Stimulated activated effector memory CD8-positive, alpha-beta T cell treated with anti-CD3 and anti-CD28 coated beads, Interleukin-12 subunit alpha, Interleukin-12 subunit beta, amount 100 ng/mL, for 72 hours (primary cell): ENCODE measurements around the gene LZTR1.

ENCODE experiments used
- ATAC-seq: fragments of 150-1000 bp; cut with Tn5 transposase; 2 replicates; pipeline ENCODE4 v1.10.0; 2021
- DNase-seq, 2 donors: peaks; one replicate each; pipeline ENCODE4 v3.0.0; 2021 to 2022; ENCODE audit warnings: low spot score in 2 of 2
- H3K27ac Mint-ChIP-seq: one replicate; pipeline ENCODE4 v1.8.0; 2022; ENCODE audit warnings: mild to moderate bottlenecking, mixed read lengths
- H3K36me3 Mint-ChIP-seq: one replicate; pipeline ENCODE4 v1.8.0; 2022; ENCODE audit warnings: mild to moderate bottlenecking, mixed read lengths
- H3K4me1 Mint-ChIP-seq: one replicate; pipeline ENCODE4 v1.8.0; 2022; ENCODE audit warnings: mixed read lengths
- H3K4me3 Mint-ChIP-seq: one replicate; pipeline ENCODE4 v1.8.0; 2022; ENCODE audit warnings: mild to moderate bottlenecking, mixed read lengths
- H3K9me3 Mint-ChIP-seq: one replicate; pipeline ENCODE4 v1.8.0; 2022; ENCODE audit warnings: mixed read lengths

Gene LZTR1

DNA sequence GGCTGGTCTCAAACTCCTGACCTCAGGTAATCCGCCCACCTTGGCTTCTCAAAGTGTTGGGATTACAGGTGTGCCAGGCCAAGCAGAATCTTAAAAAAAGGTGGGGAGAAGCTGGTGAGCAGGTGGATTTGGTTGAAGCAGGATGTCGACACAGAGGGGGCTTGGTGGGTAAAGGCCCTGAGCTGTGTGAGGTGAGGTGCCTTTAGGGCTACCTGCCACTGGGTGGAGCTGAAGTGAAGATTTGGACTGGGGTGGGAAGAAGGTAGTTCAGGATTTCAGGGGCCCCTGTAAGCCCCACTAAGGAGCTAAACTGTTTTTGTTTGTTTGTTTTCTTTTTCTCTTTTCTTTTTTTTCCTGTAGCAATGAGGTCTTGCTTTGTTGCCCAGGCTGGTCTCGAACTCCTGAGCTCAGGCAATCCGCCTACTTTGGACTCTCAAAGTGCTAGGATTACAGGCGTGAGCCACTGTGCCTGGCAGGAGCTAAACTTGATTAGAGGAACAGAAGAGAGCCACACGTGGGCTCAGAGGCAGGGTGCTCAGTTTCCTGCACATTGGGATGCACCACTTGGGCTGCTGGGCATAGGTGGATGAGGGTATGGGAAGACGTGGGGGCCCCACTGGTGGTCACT lies 38.8 kb downstream of the LZTR1 start:
- H3K9me3 Mint-ChIP-seq: no peaks in the 10 kb centered on the region
- peaks cover 19% of the 10 kb centered on the region for H3K4me1 Mint-ChIP-seq
- DNase-seq (no peak), ATAC-seq (peak; percentile 53)
- no peak overlapping the region for H3K27ac Mint-ChIP-seq
- H3K4me3 Mint-ChIP-seq: no peak overlapping the region
- H3K36me3 Mint-ChIP-seq: no peaks in the 10 kb centered on the region

DNA sequence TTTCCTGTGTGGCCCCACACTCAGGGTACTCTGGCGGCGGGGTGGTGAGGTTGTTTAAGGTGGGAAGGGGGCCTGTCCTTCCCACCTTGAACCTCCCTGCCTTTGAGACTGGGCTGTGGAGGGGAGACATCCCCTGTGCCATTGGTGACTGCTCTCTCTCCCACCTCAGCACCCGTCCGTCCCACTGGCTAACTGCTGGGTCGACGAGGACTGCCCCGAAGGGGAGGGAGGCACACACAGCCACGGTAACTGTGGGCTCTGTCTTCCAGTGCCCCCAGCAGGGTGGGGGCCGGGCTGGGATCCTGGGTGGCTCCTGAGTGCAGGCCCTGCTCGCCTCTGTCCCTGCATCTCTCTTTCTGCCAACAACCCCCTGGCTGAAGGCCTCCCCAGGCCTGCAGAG lies 40.4 kb downstream of the LZTR1 start:
- Mint-ChIP-seq H3K27ac (no peak overlapping the region), H3K4me3 (no peak overlapping the region), H3K36me3 (no peaks in the 10 kb centered on the region), H3K9me3 (no peaks in the 10 kb centered on the region), H3K4me1 (peaks cover 12% of the 10 kb centered on the region)
- ATAC-seq (no peak), DNase-seq (no peak)

DNA sequence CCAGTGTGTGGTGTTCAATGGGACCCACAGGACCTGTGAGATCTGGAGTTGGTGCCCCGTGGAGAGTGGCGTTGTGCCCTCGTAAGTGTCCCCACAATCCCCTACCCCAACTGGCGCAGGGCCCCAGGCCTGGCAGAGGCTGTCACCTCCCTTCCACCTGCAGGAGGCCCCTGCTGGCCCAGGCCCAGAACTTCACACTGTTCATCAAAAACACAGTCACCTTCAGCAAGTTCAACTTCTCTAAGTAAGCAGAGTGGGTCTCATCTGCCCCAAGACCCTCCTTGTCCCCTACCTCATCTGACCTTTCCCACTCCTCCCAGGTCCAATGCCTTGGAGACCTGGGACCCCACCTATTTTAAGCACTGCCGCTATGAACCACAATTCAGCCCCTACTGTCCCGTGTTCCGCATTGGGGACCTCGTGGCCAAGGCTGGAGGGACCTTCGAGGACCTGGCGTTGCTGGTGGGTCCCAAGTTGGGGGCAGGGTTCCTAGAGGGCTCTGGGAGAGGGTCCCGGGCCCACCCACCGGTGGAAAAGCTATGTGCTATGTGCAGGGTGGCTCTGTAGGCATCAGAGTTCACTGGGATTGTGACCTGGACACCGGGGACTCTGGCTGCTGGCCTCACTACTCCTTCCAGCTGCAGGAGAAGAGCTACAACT lies 41.0 kb downstream of the LZTR1 start:
- ATAC-seq (no peak), DNase-seq (no peak)
- Mint-ChIP-seq H3K9me3 (no peaks in the 10 kb centered on the region), H3K27ac (no peak overlapping the region), H3K4me1 (peaks cover 12% of the 10 kb centered on the region), H3K36me3 (no peaks in the 10 kb centered on the region), H3K4me3 (no peak overlapping the region)

DNA sequence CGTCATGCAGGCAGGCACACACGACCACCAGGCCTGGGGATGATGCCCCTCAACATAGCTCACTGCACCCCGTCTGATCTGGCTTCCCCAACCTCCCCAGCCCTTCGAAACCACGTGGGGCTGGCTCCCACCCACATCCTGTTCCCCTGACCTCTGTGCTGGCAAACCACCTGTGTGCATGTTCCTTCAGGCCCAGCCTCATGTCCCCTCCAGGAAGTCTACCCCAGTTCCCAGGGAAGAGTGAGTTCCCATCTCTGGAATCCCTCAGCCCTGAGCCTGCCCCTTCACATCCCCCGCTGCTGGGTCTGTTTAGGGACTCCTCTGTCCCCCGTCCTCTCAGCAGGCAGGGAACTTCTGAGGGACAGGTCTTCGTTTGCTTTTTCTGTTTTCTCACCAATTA lies 43.2 kb downstream of the LZTR1 start:
- H3K4me3 Mint-ChIP-seq: peak overlapping the region; percentile 15
- H3K36me3 Mint-ChIP-seq: no peaks in the 10 kb centered on the region
- peaks cover 16% of the 10 kb centered on the region for H3K4me1 Mint-ChIP-seq
- H3K9me3 Mint-ChIP-seq: no peaks in the 10 kb centered on the region
- H3K27ac Mint-ChIP-seq: peak overlapping the region; percentile 81
- ATAC-seq (peak; percentile 60), DNase-seq (no peak)

DNA sequence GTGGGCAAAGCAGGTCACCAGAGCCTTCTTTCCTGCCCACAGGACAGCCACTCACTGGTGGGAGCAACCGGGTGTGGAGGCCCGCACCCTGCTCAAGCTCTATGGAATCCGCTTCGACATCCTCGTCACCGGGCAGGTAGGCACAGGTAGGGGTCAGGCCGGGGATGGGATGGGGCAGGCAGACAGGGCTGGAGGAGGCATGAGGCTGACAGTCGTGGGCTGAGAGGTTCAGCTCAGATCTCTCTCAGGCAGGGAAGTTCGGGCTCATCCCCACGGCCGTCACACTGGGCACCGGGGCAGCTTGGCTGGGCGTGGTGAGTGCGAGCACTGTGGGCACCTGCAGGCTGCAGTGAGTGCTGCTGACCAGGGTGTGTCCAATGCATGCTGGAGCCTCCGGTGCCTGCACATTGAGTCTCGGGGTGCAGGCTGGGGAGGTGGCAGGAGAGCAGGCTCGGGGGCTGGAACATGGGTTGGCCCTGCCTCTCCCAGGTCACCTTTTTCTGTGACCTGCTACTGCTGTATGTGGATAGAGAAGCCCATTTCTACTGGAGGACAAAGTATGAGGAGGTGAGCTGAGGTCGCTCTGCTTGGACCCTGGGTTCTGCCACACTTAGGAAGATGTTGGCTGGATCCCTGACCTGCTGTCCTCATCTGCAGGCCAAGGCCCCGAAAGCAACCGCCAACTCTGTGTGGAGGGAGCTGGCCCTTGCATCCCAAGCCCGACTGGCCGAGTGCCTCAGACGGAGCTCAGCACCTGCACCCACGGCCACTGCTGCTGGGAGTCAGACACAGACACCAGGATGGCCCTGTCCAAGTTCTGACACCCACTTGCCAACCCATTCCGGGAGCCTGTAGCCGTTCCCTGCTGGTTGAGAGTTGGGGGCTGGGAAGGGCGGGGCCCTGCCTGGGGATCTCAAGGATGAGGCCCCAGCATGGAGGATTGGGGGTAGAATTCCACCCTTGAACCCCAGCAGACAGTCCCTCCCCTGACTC lies 44.0 kb downstream of the LZTR1 start:
- ATAC-seq (no peak), DNase-seq (no peak)
- Mint-ChIP-seq H3K4me3 (peak overlapping the region; percentile 15), H3K9me3 (no peaks in the 10 kb centered on the region), H3K4me1 (peaks cover 16% of the 10 kb centered on the region), H3K36me3 (no peaks in the 10 kb centered on the region), H3K27ac (peak overlapping the region; percentile 81)

DNA sequence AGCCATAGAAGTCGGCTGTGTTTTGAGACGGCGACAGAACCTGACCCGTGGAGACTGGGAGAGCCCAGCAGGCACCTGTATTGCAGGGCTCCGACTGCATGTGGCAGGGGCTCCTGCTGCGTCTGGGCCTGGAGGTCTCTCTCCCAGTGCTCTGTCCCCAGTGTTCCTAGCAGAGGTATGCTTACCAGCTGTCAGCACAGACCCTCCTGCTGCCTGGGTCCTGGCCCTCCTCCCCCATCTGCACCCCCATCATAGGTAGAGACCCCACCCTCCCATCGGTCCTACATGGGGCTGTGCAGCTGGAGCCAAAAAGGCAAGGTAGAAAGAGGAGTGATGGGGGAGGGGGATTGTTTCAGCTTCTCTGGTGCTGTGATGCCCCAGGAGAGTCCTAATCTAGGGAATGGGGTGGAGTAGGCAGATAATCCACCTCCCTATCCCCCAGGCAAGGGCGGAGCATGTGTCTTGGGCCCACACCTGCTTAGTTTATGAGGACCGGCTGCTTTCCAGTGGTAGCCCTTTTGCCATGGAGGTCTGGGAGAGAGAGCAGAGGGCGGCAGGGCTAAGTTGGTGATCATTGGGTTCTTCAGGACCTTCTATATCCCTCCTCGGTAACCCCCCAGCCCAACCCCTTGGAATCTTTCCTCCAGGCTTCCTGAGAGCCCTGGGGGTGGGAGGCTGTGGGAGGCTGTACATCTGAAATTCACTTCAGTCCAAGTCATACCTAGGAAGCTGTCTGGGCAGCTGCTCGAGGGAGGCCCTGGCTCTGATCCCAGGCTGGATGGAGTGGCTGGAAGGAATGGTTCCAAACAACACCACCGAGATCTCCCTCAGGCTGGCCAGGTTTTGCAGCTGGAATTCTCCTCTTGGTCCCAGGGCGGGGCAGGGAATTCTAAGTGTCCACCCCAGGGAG lies 44.9 kb downstream of the LZTR1 start:
- Mint-ChIP-seq H3K36me3 (no peaks in the 10 kb centered on the region), H3K27ac (no peak overlapping the region), H3K4me3 (no peak overlapping the region), H3K9me3 (no peaks in the 10 kb centered on the region), H3K4me1 (peaks cover 16% of the 10 kb centered on the region)
- no peak for ATAC-seq
- DNase-seq: no peak

DNA sequence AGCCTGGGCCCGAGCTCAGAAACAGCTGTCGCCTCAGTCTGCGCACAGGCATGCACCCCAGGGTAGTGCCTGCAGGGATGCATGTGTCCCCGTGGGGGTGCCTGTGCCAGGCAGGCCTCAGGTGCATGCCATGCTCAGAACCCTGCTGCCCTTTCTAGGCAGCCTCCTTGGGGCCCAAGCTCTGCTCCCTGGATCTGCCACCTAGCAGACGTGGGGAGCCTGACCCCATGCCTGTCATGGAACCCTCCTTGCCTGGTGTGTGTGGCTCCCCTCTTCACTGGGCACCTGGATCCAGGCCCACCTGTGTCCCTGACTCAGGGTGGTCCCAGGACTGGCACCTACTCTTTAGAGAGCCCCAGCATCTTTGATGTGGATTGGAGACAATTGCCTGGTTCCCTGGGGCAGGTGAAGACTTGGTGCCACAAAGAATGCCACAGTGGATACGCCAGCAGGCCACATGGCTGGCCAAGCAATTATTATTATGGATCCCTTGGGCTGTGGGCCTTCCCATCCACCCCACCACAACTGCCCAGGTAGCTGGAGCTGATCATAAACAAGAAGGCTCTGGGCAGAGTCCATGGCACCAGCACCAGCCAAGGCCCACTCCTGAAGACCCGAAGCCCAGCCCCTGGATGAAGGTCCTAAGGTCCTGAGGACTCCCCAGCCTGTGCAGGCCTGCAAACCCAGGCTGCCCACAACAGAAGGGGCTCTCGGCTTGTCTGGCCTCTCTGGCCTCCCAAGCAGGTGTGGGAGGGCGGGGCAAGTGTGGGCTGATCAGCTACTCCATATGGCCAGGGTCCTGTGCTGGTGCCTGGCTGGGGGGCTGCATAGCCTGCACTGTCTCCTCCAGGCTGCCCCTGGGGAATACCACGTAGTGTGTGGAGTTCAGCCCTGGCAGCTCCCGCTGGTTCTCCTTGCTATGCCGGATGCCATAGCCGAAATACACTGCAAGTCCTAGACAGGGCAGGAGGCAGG lies 46.5 kb downstream of the LZTR1 start:
- Mint-ChIP-seq H3K9me3 (no peaks in the 10 kb centered on the region), H3K36me3 (no peaks in the 10 kb centered on the region), H3K27ac (no peak overlapping the region), H3K4me3 (no peak overlapping the region), H3K4me1 (peaks cover 21% of the 10 kb centered on the region)
- DNase-seq: no peak
- no peak for ATAC-seq

DNA sequence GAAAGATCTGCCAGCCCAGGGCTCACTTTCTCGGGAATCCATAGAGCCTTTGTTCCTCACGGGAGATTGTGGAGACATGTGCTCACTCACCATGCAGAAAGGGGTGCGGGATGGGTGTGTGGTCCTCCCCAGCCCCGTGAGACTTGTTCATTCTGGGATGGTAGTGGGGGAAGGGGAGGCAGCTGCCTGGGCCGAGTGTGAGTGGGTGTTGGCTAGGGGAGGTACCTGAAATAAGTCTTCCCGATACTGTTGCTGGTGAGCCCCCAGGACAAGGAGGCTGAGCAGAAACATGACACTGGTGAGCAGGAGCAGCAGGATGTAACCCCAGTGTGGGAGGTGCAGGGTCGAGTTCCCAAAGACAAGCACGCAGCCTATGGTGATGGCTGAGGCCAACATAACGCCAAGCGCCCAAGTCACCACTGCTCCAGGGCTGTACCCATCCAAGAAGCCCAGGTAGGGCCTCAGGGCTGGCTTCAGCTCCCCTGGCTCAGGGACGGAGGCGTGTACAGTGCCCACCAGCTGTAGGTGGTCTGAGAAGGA lies 47.5 kb downstream of the LZTR1 start:
- DNase-seq (no peak), ATAC-seq (no peak)
- no peak overlapping the region for H3K27ac Mint-ChIP-seq
- H3K4me3 Mint-ChIP-seq: no peak overlapping the region
- peaks cover 21% of the 10 kb centered on the region for H3K4me1 Mint-ChIP-seq
- no peaks in the 10 kb centered on the region for H3K36me3 Mint-ChIP-seq
- H3K9me3 Mint-ChIP-seq: no peaks in the 10 kb centered on the region

DNA sequence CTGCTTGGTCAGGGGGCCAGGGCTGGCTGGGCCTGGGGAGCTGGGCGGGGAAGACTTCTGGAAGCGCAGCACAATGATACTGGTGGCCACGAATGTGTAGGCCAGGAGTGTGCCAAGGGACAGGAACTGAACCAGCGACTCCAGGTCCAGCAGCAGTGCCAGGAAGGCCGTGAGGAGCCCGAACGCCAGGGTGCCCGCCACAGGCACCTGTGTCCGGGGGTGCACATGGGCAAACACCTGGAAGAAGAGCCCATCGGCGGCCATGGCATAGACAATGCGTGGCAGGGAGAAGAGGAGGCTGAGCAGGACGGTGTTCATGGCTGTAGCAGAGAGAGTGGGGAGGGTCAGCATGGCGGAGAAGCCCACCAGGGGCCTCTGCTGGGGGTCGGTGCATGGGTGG lies 47.9 kb downstream of the LZTR1 start:
- DNase-seq (no peak), ATAC-seq (no peak)
- no peaks in the 10 kb centered on the region for H3K36me3 Mint-ChIP-seq
- no peak overlapping the region for H3K4me3 Mint-ChIP-seq
- no peaks in the 10 kb centered on the region for H3K9me3 Mint-ChIP-seq
- peaks cover 19% of the 10 kb centered on the region for H3K4me1 Mint-ChIP-seq
- H3K27ac Mint-ChIP-seq: no peak overlapping the region

DNA sequence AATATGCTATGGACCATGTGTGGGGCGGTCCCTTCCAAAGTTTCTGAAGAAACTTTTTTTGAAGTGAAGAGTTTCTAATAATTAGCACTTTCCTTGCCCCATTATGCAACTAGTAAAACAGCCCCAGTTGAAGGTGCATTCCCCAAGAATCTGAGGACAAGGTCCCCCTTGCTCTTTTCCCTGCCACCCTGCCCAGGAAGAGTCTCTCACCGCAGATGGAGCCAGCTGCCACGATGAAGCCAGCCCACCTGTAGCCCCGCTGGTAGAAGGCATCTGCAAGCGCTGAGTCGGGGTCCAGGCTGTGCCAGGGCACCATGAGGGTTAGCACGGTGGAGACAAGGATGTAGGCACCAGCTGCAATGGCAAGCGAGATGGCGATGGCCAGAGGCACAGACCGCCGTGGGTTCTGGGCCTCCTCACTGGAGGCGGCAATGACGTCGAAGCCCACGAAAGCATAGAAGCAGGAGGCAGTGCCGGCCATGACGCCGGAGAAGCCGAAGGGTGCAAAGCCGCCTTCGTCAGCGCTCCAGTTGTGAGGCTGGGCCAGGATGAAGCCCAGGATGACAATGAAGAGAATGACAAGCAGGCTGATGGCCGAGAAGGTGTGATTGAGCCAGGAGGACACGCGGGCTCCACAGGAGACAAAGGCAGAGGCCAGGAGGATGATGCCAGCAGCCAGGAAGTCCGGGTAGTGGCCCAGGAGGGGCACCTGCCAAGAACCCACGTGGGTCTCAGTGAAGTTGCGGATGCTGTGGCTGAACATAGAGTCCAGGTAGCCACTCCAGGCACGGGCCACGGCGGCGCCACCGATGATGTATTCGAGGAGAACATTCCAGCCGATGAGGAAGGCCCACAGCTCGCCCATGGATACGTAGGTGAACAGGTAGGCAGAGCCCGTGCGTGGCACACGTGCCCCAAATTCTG lies 48.8 kb downstream of the LZTR1 start:
- H3K4me3 Mint-ChIP-seq: peak overlapping the region; percentile 31
- ATAC-seq: no peak
- H3K4me1 Mint-ChIP-seq: peaks cover 10% of the 10 kb centered on the region
- H3K9me3 Mint-ChIP-seq: no peaks in the 10 kb centered on the region
- H3K36me3 Mint-ChIP-seq: no peaks in the 10 kb centered on the region
- no peak for DNase-seq
- H3K27ac Mint-ChIP-seq: no peak overlapping the region

DNA sequence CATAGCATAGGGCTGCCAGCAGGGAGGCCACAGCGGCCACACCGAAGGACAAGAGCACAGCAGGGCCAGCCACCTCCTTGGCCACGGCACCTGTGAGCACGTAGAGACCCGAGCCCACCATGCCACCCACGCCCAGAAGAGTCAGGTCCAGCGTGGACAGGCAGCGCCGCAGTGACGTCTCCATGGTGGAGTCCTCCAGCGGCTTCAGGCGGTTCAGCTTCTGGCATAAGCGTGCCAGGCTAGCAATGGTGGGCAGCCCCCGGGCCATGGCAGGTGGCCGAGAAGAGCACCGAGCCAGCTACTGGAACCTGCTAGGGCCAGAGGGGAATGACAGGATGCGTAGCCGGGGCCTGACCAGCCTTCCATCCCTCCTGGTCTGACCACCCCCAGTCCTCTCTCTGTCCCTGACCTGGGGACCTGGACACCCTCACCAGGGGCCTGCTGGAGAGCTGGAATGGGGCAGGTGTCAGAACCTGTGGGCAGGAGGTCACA lies 49.5 kb downstream of the LZTR1 start:
- peak overlapping the region; percentile 31 for H3K4me3 Mint-ChIP-seq
- peaks cover 9% of the 10 kb centered on the region for H3K4me1 Mint-ChIP-seq
- H3K36me3 Mint-ChIP-seq: no peaks in the 10 kb centered on the region
- H3K27ac Mint-ChIP-seq: no peak overlapping the region
- no peaks in the 10 kb centered on the region for H3K9me3 Mint-ChIP-seq
- ATAC-seq: no peak
- DNase-seq: no peak

DNA sequence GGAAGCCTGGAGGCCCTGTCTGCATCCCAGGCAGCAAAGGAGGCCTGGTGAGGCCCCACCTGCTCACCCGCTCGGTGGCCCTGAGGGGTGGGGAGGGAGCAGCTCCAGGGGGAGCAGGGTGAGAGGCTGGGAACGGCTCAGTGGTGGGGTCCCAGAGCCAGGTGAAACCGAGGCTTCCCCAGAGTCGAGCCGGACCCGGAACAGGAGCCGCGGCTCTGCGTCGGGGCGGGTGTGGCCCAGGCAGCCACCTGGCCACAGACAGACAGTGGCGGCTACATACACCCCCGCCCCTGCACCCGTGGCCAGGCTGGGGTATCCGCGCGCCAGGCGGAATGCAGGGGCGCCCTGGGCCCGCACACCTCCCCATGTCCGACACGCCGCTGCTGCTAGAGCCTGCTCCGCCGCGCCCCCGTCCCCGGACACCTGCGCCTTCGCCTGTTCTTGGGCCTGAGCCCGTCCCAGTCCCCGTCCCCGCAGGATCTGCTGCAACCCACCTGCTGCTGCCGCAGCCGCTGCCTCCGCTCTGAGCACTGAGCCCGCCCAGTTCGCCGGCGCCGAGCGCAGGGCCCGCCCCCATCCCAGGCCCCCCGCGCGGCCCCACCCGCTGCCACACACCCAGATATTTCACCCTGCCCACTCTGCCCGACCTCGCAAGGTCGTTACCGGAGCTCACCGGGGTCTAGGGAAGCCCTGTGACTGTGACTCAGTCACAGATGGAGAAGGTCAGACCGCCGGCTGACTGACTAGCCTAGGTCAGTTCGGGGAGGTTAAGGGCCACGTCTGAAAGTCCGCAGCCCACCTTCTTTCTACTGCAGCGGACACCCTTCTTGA lies 50.2 kb downstream of the LZTR1 start, which contains the start of gene SLC7A4:
Gene SLC7A4 (minus strand): TSS at position 525 of the 831 bp plus-strand sequence. CDS start 749 bp downstream, outside the sequence.
- H3K4me3 Mint-ChIP-seq: peak within 1 kb of the TSS; percentile 31
- H3K4me1 Mint-ChIP-seq: peaks cover 9% of the 10 kb centered on the region
- ATAC-seq: peak; percentile 36
- DNase-seq: no peak
- H3K36me3 Mint-ChIP-seq: no peaks in the 10 kb centered on the region
- no peak within 1 kb of the TSS for H3K27ac Mint-ChIP-seq
- H3K9me3 Mint-ChIP-seq: no peaks in the 10 kb centered on the region
